Fibroblast of lung (primary cell): ENCODE results near the gene PML. TPM values are rescaled to one million over a fixed set of nuclear protein-coding genes. Genes with fewer than 3 reads are reported as not detected.

Experiments
- DNase-seq, 2 donors: peaks; one replicate each; pipeline versions ENCODE4 v3.0.0 to v3.0.0-alpha.2; 2010; ENCODE audit warnings: low read depth in 2 of 2
- H2AFZ ChIP-seq: 2 replicates; pipeline ENCODE4 v1.5.1; 2012; ENCODE audit warnings: low read length, control low read depth, inconsistent platforms
- H3K27ac ChIP-seq: 2 replicates; pipeline ENCODE4 v1.5.1; 2011; ENCODE audit warnings: low read length, control low read depth; ENCODE audit not compliant: insufficient read depth
- H3K27me3 ChIP-seq: 2 replicates; pipeline ENCODE4 v1.5.1; 2011; ENCODE audit warnings: mild to moderate bottlenecking, low read length; ENCODE audit not compliant: control insufficient read depth, insufficient read depth
- H3K36me3 ChIP-seq: 2 replicates; pipeline ENCODE4 v1.5.1; 2011; ENCODE audit warnings: low read length; ENCODE audit not compliant: control insufficient read depth, insufficient read depth
- H3K4me1 ChIP-seq: 2 replicates; pipeline ENCODE4 v1.5.1; 2011; ENCODE audit warnings: low read length; ENCODE audit not compliant: control insufficient read depth, insufficient read depth; ENCODE audit errors: extremely low read depth
- H3K4me2 ChIP-seq: 2 replicates; pipeline ENCODE4 v1.5.1; 2011; ENCODE audit warnings: low read length, control low read depth; ENCODE audit not compliant: insufficient read depth; ENCODE audit errors: extremely low read depth
- H3K4me3 ChIP-seq, 4 experiments: fragments of 200-600 bp in 1 of 4; sonication (generic) in 1 of 4; replicated peaks in 1 of 4; 2 replicates each; pipeline ENCODE4 v1.5.1; 2011 to 2016; ENCODE audit warnings: low read length in 4 of 4, low read depth in 3 of 4, mild to moderate bottlenecking in 3 of 4, control low read depth in 2 of 4, inconsistent platforms in 1 of 4, mixed read lengths in 1 of 4; ENCODE audit not compliant: insufficient read depth in 1 of 4; ENCODE audit errors: control extremely low read depth in 1 of 4
- H3K79me2 ChIP-seq: 2 replicates; pipeline ENCODE4 v1.5.1; 2012; ENCODE audit warnings: mild to moderate bottlenecking, low read length, inconsistent platforms; ENCODE audit not compliant: control insufficient read depth, insufficient read depth
- H3K9ac ChIP-seq: 2 replicates; pipeline ENCODE4 v1.5.1; 2011; ENCODE audit warnings: mild to moderate bottlenecking, low read length, control low read depth; ENCODE audit not compliant: insufficient read depth
- H3K9me3 ChIP-seq: 2 replicates; pipeline ENCODE4 v1.5.1; 2012; ENCODE audit warnings: low read depth, low read length; ENCODE audit not compliant: control insufficient read depth, insufficient read depth
- H4K20me1 ChIP-seq: 2 replicates; pipeline ENCODE4 v1.5.1; 2011; ENCODE audit warnings: low read length; ENCODE audit not compliant: control insufficient read depth, insufficient read depth; ENCODE audit errors: extremely low read depth
- CTCF ChIP-seq, 2 donors: IDR thresholded peaks in 1 of 2; conservative IDR thresholded peaks in 1 of 2; 1 replicate in 1 of 2; 2 replicates in 1 of 2; pipeline ENCODE4 v1.5.1; 2011 to 2012; ENCODE audit warnings: low read length in 2 of 2, control low read depth in 1 of 2, inconsistent platforms in 1 of 2, low read depth in 1 of 2, mild to moderate bottlenecking in 1 of 2
- EZH2 ChIP-seq: IDR thresholded peaks from 2 replicates; pipeline ENCODE4 v1.5.1; 2012; ENCODE audit warnings: low read length, control low read depth, mild to moderate bottlenecking; ENCODE audit errors: missing control alignments
- polyA plus RNA-seq, 2 donors: library from polyadenylated mRNA; depleted of rRNA in 1 of 2; stranded (reverse) in 1 of 2; unstranded in 1 of 2; fragments of >200 nt; gene quantifications; 2 replicates each; pipeline ENCODE4 v1.2.1, GENCODE V29; 2011 to 2012; ENCODE audit warnings: missing spikeins in 1 of 2
- total RNA-seq: library from RNA; depleted of rRNA; stranded (reverse); fragments of >200 nt; gene quantifications from 2 replicates; pipeline ENCODE4 v1.2.1, GENCODE V29; 2014

PML gene
- total and polyA plus RNA-seq, 2 donors (not counting 1 experiment from before 2014, with no cell fraction given): 11.1 to 34.0 TPM

GRCh38 chr15:73991726-73992593 is 2.6 kb upstream of the PML start, which contains the start of gene STOML1:
STOML1 (minus strand) TSS chr15:73992295; CDS start chr15:73992223, 72 bp downstream.
- TF ChIP-seq CTCF (conservative IDR thresholded peaks at IDR 0.05 in 1 of 2, IDR thresholded peaks at IDR 0.05 in 1 of 2; ENCODE audit: low read depth in 1 of 2, low read length in 2 of 2) (peak; percentile 61 to 74), EZH2 (no peak)
- H3K27me3 ChIP-seq: no peaks in the 10 kb centered on the region
- peak within 1 kb of the TSS; percentile 76 for H2AFZ ChIP-seq
- no peaks in the 10 kb centered on the region for H3K36me3 ChIP-seq
- H3K27ac ChIP-seq: peak within 1 kb of the TSS; percentile 67
- H3K79me2 ChIP-seq: peaks cover 23% of the 10 kb centered on the region
- H4K20me1 ChIP-seq: no peaks in the 10 kb centered on the region
- H3K9me3 ChIP-seq: no peaks in the 10 kb centered on the region
- peak within 1 kb of the TSS; percentile 64 to 79 (median 70) for H3K4me3 ChIP-seq
- peak; percentile 93 to 94 for DNase-seq
- peaks cover 34% of the 10 kb centered on the region for H3K4me1 ChIP-seq
- H3K4me2 ChIP-seq: peak within 1 kb of the TSS; percentile 97
- H3K9ac ChIP-seq: peak within 1 kb of the TSS; percentile 59

GRCh38 chr15:73992594-73992898 is 2.0 kb upstream of the PML start:
- TF ChIP-seq CTCF (conservative IDR thresholded peaks at IDR 0.05 in 1 of 2, IDR thresholded peaks at IDR 0.05 in 1 of 2; ENCODE audit: low read depth in 1 of 2, low read length in 2 of 2): no peak
- no peak for TF ChIP-seq EZH2
- H3K27ac ChIP-seq: no peak overlapping the region
- DNase-seq: no peak
- H3K9ac ChIP-seq: no peak overlapping the region
- no peaks in the 10 kb centered on the region for H3K27me3 ChIP-seq
- peaks cover 29% of the 10 kb centered on the region for H3K79me2 ChIP-seq
- H3K4me1 ChIP-seq: peaks cover 36% of the 10 kb centered on the region
- peak overlapping the region in 1 of 4 experiments; percentile 49 for H3K4me3 ChIP-seq
- no peaks in the 10 kb centered on the region for H3K36me3 ChIP-seq
- peak overlapping the region; percentile 76 for H2AFZ ChIP-seq
- H3K4me2 ChIP-seq: peak overlapping the region; percentile 52
- H4K20me1 ChIP-seq: no peaks in the 10 kb centered on the region
- no peaks in the 10 kb centered on the region for H3K9me3 ChIP-seq

- H3K27ac ChIP-seq: no peak overlapping the region
- peak overlapping the region; percentile 77 for H3K4me2 ChIP-seq
- no peak for DNase-seq
- H3K36me3 ChIP-seq: peaks cover 6% of the 10 kb centered on the region
- no peak overlapping the region for H2AFZ ChIP-seq
- no peaks in the 10 kb centered on the region for H3K27me3 ChIP-seq
- H3K9me3 ChIP-seq: no peaks in the 10 kb centered on the region
- H3K4me3 ChIP-seq: peak overlapping the region in 3 of 4 experiments; percentile 78 to 97 (median 91)
- H4K20me1 ChIP-seq: no peaks in the 10 kb centered on the region
- H3K79me2 ChIP-seq: peaks cover 37% of the 10 kb centered on the region
- H3K9ac ChIP-seq: no peak overlapping the region
- H3K4me1 ChIP-seq: peaks cover 36% of the 10 kb centered on the region
- TF ChIP-seq EZH2: no peak
- TF ChIP-seq CTCF (conservative IDR thresholded peaks at IDR 0.05 in 1 of 2, IDR thresholded peaks at IDR 0.05 in 1 of 2; ENCODE audit: low read depth in 1 of 2, low read length in 2 of 2): no peak
Measured at GRCh38 chr15:73993211-73993994, 1.1 kb upstream of the PML start.
